Fibroblast of lung (primary cell): ENCODE measurements around the gene AP1M2. TPM values are rescaled to one million over a fixed set of nuclear protein-coding genes. Genes with fewer than 3 reads are reported as not detected.

Source experiments
- DNase-seq, 2 donors: peaks; one replicate each; pipeline versions ENCODE4 v3.0.0 to v3.0.0-alpha.2; 2010; ENCODE audit warnings: low read depth in 2 of 2
- H2AFZ ChIP-seq: 2 replicates; pipeline ENCODE4 v1.5.1; 2012; ENCODE audit warnings: low read length, control low read depth, inconsistent platforms
- H3K27ac ChIP-seq: 2 replicates; pipeline ENCODE4 v1.5.1; 2011; ENCODE audit warnings: low read length, control low read depth; ENCODE audit not compliant: insufficient read depth
- H3K27me3 ChIP-seq: 2 replicates; pipeline ENCODE4 v1.5.1; 2011; ENCODE audit warnings: mild to moderate bottlenecking, low read length; ENCODE audit not compliant: control insufficient read depth, insufficient read depth
- H3K36me3 ChIP-seq: 2 replicates; pipeline ENCODE4 v1.5.1; 2011; ENCODE audit warnings: low read length; ENCODE audit not compliant: control insufficient read depth, insufficient read depth
- H3K4me1 ChIP-seq: 2 replicates; pipeline ENCODE4 v1.5.1; 2011; ENCODE audit warnings: low read length; ENCODE audit not compliant: control insufficient read depth, insufficient read depth; ENCODE audit errors: extremely low read depth
- H3K4me2 ChIP-seq: 2 replicates; pipeline ENCODE4 v1.5.1; 2011; ENCODE audit warnings: low read length, control low read depth; ENCODE audit not compliant: insufficient read depth; ENCODE audit errors: extremely low read depth
- H3K4me3 ChIP-seq, 4 experiments: fragments of 200-600 bp in 1 of 4; sonication (generic) in 1 of 4; replicated peaks in 1 of 4; 2 replicates each; pipeline ENCODE4 v1.5.1; 2011 to 2016; ENCODE audit warnings: low read length in 4 of 4, low read depth in 3 of 4, mild to moderate bottlenecking in 3 of 4, control low read depth in 2 of 4, inconsistent platforms in 1 of 4, mixed read lengths in 1 of 4; ENCODE audit not compliant: insufficient read depth in 1 of 4; ENCODE audit errors: control extremely low read depth in 1 of 4
- H3K79me2 ChIP-seq: 2 replicates; pipeline ENCODE4 v1.5.1; 2012; ENCODE audit warnings: mild to moderate bottlenecking, low read length, inconsistent platforms; ENCODE audit not compliant: control insufficient read depth, insufficient read depth
- H3K9ac ChIP-seq: 2 replicates; pipeline ENCODE4 v1.5.1; 2011; ENCODE audit warnings: mild to moderate bottlenecking, low read length, control low read depth; ENCODE audit not compliant: insufficient read depth
- H3K9me3 ChIP-seq: 2 replicates; pipeline ENCODE4 v1.5.1; 2012; ENCODE audit warnings: low read depth, low read length; ENCODE audit not compliant: control insufficient read depth, insufficient read depth
- H4K20me1 ChIP-seq: 2 replicates; pipeline ENCODE4 v1.5.1; 2011; ENCODE audit warnings: low read length; ENCODE audit not compliant: control insufficient read depth, insufficient read depth; ENCODE audit errors: extremely low read depth
- EZH2 ChIP-seq: IDR thresholded peaks from 2 replicates; pipeline ENCODE4 v1.5.1; 2012; ENCODE audit warnings: low read length, control low read depth, mild to moderate bottlenecking; ENCODE audit errors: missing control alignments
- polyA plus RNA-seq, 2 donors: library from polyadenylated mRNA; depleted of rRNA in 1 of 2; stranded (reverse) in 1 of 2; unstranded in 1 of 2; fragments of >200 nt; gene quantifications; 2 replicates each; pipeline ENCODE4 v1.2.1, GENCODE V29; 2011 to 2012; ENCODE audit warnings: missing spikeins in 1 of 2
- total RNA-seq: library from RNA; depleted of rRNA; stranded (reverse); fragments of >200 nt; gene quantifications from 2 replicates; pipeline ENCODE4 v1.2.1, GENCODE V29; 2014
- TF ChIP-seq, protein P1 (sequence below), 2 donors: IDR thresholded peaks in 1 of 2; conservative IDR thresholded peaks in 1 of 2; 1 replicate in 1 of 2; 2 replicates in 1 of 2; pipeline ENCODE4 v1.5.1; 2011 to 2012; ENCODE audit warnings: low read length in 2 of 2, control low read depth in 1 of 2, inconsistent platforms in 1 of 2, low read depth in 1 of 2, mild to moderate bottlenecking in 1 of 2

The AP1M2 gene
- total and polyA plus RNA-seq, 2 donors (not counting 1 experiment from before 2014, with no cell fraction given): 0.16 to 0.17 TPM

DNA sequence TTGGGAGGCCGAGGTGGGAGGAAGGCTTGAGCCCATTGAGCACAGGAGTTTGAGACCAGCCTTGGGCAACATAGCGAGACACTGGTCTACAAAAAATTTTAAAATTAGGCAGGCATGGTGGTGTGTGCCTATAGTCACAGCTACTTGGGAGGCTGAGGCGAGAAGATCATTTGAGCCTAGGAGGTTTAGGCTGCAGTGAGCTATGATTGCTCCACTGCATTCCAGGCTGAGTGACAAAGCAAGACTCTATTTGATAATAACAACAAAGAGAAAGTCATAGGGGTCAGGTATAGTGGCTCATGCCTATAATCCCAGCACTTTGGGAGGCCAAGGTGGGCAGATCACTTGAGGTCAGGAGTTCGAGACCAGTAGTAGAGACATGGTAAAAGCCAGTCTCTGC, 33.7 kb upstream of the AP1M2 start:
- Histone ChIP-seq H3K4me1 (peaks cover 9% of the 10 kb centered on the region), H3K27me3 (no peaks in the 10 kb centered on the region), H3K4me3 (no peak overlapping the region), H2AFZ (no peak overlapping the region), H3K27ac (no peak overlapping the region), H3K9me3 (no peaks in the 10 kb centered on the region), H4K20me1 (no peaks in the 10 kb centered on the region), H3K9ac (no peak overlapping the region), H3K4me2 (no peak overlapping the region), H3K79me2 (peaks cover 6% of the 10 kb centered on the region), H3K36me3 (no peaks in the 10 kb centered on the region)
- DNase-seq: no peak
- TF ChIP-seq EZH2: no peak
- TF ChIP-seq, protein P1, sequence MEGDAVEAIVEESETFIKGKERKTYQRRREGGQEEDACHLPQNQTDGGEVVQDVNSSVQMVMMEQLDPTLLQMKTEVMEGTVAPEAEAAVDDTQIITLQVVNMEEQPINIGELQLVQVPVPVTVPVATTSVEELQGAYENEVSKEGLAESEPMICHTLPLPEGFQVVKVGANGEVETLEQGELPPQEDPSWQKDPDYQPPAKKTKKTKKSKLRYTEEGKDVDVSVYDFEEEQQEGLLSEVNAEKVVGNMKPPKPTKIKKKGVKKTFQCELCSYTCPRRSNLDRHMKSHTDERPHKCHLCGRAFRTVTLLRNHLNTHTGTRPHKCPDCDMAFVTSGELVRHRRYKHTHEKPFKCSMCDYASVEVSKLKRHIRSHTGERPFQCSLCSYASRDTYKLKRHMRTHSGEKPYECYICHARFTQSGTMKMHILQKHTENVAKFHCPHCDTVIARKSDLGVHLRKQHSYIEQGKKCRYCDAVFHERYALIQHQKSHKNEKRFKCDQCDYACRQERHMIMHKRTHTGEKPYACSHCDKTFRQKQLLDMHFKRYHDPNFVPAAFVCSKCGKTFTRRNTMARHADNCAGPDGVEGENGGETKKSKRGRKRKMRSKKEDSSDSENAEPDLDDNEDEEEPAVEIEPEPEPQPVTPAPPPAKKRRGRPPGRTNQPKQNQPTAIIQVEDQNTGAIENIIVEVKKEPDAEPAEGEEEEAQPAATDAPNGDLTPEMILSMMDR (conservative IDR thresholded peaks at IDR 0.05 in 1 of 2, IDR thresholded peaks at IDR 0.05 in 1 of 2; ENCODE audit: low read depth in 1 of 2, low read length in 2 of 2): no peak

DNA sequence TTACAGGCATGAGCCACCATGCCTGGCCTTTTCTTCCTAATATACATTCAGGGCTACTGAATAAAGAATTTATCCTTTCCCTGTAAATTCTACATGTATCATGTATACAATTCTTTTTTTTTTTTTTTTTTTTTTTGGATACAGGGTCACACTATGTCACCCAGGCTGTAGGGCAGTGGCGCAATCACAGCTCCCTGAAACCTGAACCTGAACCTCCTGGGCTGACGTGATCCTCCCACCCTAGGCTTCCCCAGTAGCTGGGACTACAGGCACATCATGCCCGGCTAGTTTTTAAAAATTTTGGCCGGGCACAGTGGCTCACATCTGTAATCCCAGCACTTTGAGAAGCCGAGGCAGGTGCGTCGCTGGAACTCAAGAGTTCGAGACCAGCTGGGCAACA, 31.7 kb upstream of the AP1M2 start:
- Histone ChIP-seq H3K4me1 (peaks cover 6% of the 10 kb centered on the region), H3K4me3 (no peak overlapping the region), H3K79me2 (peaks cover 10% of the 10 kb centered on the region), H3K27me3 (no peaks in the 10 kb centered on the region), H3K9ac (no peak overlapping the region), H3K9me3 (no peaks in the 10 kb centered on the region), H4K20me1 (no peaks in the 10 kb centered on the region), H2AFZ (no peak overlapping the region), H3K36me3 (no peaks in the 10 kb centered on the region), H3K4me2 (no peak overlapping the region), H3K27ac (no peak overlapping the region)
- no peak for DNase-seq
- no peak for TF ChIP-seq EZH2
- TF ChIP-seq, protein P1 (conservative IDR thresholded peaks at IDR 0.05 in 1 of 2, IDR thresholded peaks at IDR 0.05 in 1 of 2; ENCODE audit: low read depth in 1 of 2, low read length in 2 of 2): no peak

DNA sequence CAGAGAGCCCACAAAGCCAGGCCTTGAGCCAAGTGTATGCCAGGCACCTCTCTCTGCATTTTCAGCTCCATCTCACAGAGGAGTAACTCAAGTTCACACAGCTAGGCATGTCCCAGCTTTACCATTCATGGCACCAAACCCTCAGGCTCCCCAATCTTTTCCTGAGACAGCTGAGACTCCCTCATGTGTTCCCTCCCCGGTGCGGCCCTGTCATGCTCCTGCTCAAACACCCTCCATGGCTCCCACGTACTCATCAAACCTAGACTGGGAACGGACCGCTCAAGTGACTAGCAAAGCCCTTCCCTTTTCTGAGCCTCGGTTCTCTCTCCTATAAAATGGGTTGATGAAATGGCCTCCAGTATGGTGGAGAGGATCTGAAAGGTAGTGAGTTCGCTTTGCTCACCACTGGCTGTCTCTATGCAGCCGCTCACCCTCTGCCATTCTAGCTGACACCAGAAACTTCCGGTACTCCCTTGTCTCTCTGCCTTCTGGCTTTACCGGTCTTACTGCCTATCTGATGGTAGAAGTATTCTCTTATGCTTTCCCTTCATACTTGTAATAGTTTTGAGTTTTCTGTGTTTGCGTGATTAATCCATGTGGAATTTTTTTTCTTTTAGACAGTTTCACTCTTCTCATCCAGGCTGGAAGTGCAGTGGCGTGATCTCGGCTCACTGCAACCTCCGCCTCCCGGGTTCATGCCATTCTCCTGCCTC, 30.5 kb upstream of the AP1M2 start:
- no peaks in the 10 kb centered on the region for H4K20me1 ChIP-seq

More for the DNA sequence above, 30.5 kb upstream of the AP1M2 start:
- no peaks in the 10 kb centered on the region for H3K9me3 ChIP-seq
- H2AFZ ChIP-seq: no peak overlapping the region
- H3K9ac ChIP-seq: no peak overlapping the region
- H3K4me3 ChIP-seq: no peak overlapping the region
- H3K27ac ChIP-seq: peak overlapping the region; percentile 59
- DNase-seq: peak; percentile 34 to 89
- TF ChIP-seq, protein P1 (conservative IDR thresholded peaks at IDR 0.05 in 1 of 2, IDR thresholded peaks at IDR 0.05 in 1 of 2; ENCODE audit: low read depth in 1 of 2, low read length in 2 of 2): no peak
- TF ChIP-seq EZH2: no peak
- no peak overlapping the region for H3K4me2 ChIP-seq
- H3K36me3 ChIP-seq: no peaks in the 10 kb centered on the region
- peaks cover 9% of the 10 kb centered on the region for H3K4me1 ChIP-seq
- H3K79me2 ChIP-seq: peaks cover 13% of the 10 kb centered on the region
- no peaks in the 10 kb centered on the region for H3K27me3 ChIP-seq
